VCaP (cell line): Measurements from ENCODE around the gene AKT3.

Experiments used
- H3K27ac ChIP-seq: fragments of 450-650 bp; 2 replicates; pipeline ENCODE4 v1.5.1; 2017
- CTCF ChIP-seq: fragments of 450-650 bp; conservative IDR thresholded peaks from 2 replicates; pipeline ENCODE4 v1.5.1; 2017; ENCODE audit warnings: mild to moderate bottlenecking, moderate library complexity

Gene AKT3

GRCh38 chr1:243461700-243462099 is 388.3 kb downstream of the AKT3 start:
- no peak for TF ChIP-seq CTCF
- no peak overlapping the region for H3K27ac ChIP-seq

- no peak for TF ChIP-seq CTCF
- H3K27ac ChIP-seq, result no peak overlapping the region
Measured at GRCh38 chr1:243459059-243459458, 391.0 kb downstream of the AKT3 start.

- no peak for TF ChIP-seq CTCF
- no peak overlapping the region for H3K27ac ChIP-seq
Measured at GRCh38 chr1:243457363-243457982, 392.6 kb downstream of the AKT3 start.

GRCh38 chr1:243455760-243456651 is 394.0 kb downstream of the AKT3 start:
- H3K27ac ChIP-seq, result no peak overlapping the region
- no peak for TF ChIP-seq CTCF

GRCh38 chr1:243454328-243454997 is 395.6 kb downstream of the AKT3 start:
- no peak overlapping the region for H3K27ac ChIP-seq
- TF ChIP-seq CTCF, result no peak

- no peak overlapping the region for H3K27ac ChIP-seq
Measured at GRCh38 chr1:243452092-243452491, 398.0 kb downstream of the AKT3 start.

More at GRCh38 chr1:243452092-243452491, 398.0 kb downstream of the AKT3 start:
- no peak for TF ChIP-seq CTCF
